ENCODE measurements around the gene SDHB. TPM values are rescaled to one million over a fixed set of nuclear protein-coding genes. Genes with fewer than 3 reads are reported as not detected.

SDHB gene
- total RNA-seq, 1 experiment from 2014 or later = 336 TPM

DNA sequence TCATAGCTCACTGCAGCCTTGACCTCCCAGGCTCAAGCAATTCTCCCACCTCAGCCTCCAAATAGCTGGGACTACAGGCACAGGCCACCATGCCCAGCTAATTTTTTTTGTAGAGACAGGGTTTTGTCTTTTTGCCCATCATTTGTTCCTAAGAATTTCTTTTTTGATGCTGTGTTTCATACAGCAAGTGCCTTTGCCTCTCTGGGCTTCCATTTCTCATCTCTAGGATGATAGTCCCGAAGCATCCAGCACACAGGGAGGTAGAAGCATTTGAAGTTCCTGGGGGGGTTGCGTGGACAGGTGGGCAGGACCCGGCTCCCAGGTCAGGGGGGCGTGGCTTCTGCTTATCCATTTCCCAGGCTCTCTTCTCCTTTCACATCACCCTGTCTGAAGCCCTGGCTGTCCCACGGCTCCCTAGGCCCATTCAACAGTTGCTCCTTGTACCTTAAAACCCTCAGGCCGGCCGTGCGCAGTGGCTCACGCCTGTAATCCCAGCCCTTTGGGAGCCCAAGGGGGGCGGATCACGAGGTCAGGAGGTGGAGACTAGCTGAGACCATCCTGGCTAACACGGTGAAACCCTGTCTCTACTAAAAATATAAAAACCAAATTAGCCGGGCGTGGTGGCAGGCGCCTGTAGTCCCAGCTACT, 45.5 kb downstream of the SDHB start:
- intact Hi-C loops (cut with micrococcal nuclease) = no loop called here
- no peak overlapping the region for H3K9ac ChIP-seq (ENCODE audit: low read length)
- TF ChIP-seq EZH2 (IDR thresholded peaks at IDR 0.05; ENCODE audit: low read length, unreplicated experiment) = no peak
- no peak for TF ChIP-seq EZH2phosphoT487 (IDR thresholded peaks at IDR 0.05; ENCODE audit: borderline replicate concordance, low read length)
- TF ChIP-seq CTCF (conservative IDR thresholded peaks at IDR 0.05; ENCODE audit: low read depth, low read length) = no peak
- no peaks in the 10 kb centered on the region for H3F3A ChIP-seq (ENCODE audit: low read length, unreplicated experiment)
- peaks cover 24% of the 10 kb centered on the region for H3K4me1 ChIP-seq (ENCODE audit: insufficient read depth, low read length)
- no peaks in the 10 kb centered on the region for H3K9me3 ChIP-seq (ENCODE audit: low read length)
- no peak overlapping the region for H3K4me3 ChIP-seq (ENCODE audit: low read length)
- no peak for DNase-seq
- ChIA-PET CTCF (interaction anchor here (0.6 kb wide), 1 partner anchor 78 kb away, joined by 4 read pairs; no protein-coding TSS in a partner anchor), POLR2A (ENCODE audit: unreplicated experiment) (no interaction called here)
- no peak overlapping the region for H2AFZ ChIP-seq (ENCODE audit: low read length)
- no TSS peak for BruUV-seq (replicated peaks)
- H3K79me2 ChIP-seq (ENCODE audit: low read length) = peaks cover 12% of the 10 kb centered on the region; the same call in 1 of the 2 replicates
- H4K20me1 ChIP-seq (ENCODE audit: low read length) = peaks cover 6% of the 10 kb centered on the region
- ATAC-seq = no peak
- H3K27me3 ChIP-seq (ENCODE audit: low read length) = no peaks in the 10 kb centered on the region
- no peak overlapping the region for H3K27ac ChIP-seq (ENCODE audit: low read length)
- no peaks in the 10 kb centered on the region for H3K9me2 ChIP-seq (replicated peaks; ENCODE audit: low read length)
- H3K4me2 ChIP-seq (ENCODE audit: low read length) = no peak overlapping the region
- H3K36me3 ChIP-seq (ENCODE audit: low read depth, low read length) = no peaks in the 10 kb centered on the region; the same call in 1 of the 2 replicates

GRCh38 chr1:17007121-17007520, 46.7 kb downstream of the SDHB start:
- ATAC-seq (no peak), DNase-seq (no peak)
- H3K36me3 ChIP-seq (ENCODE audit: low read depth, low read length) = peaks cover 8% of the 10 kb centered on the region; the same call in 1 of the 2 replicates
- no peak overlapping the region for H3K4me3 ChIP-seq (ENCODE audit: low read length)
- H3K27me3 ChIP-seq (ENCODE audit: low read length) = no peaks in the 10 kb centered on the region
- H4K20me1 ChIP-seq (ENCODE audit: low read length) = peaks cover 6% of the 10 kb centered on the region
- no peak overlapping the region for H2AFZ ChIP-seq (ENCODE audit: low read length)
- H3F3A ChIP-seq (ENCODE audit: low read length, unreplicated experiment) = no peaks in the 10 kb centered on the region
- H3K9me3 ChIP-seq (ENCODE audit: low read length) = no peaks in the 10 kb centered on the region
- CTCF ChIA-PET = no interaction called here
- POLR2A ChIA-PET (ENCODE audit: unreplicated experiment) = no interaction called here
- no peak overlapping the region for H3K27ac ChIP-seq (ENCODE audit: low read length)
- H3K4me1 ChIP-seq (ENCODE audit: insufficient read depth, low read length) = peaks cover 30% of the 10 kb centered on the region
- no TSS peak for BruUV-seq (replicated peaks)
- H3K9ac ChIP-seq (ENCODE audit: low read length) = no peak overlapping the region
- H3K4me2 ChIP-seq (ENCODE audit: low read length) = no peak overlapping the region
- intact Hi-C loops (cut with micrococcal nuclease) = no loop called here
- no peaks in the 10 kb centered on the region for H3K9me2 ChIP-seq (replicated peaks; ENCODE audit: low read length)
- peaks cover 12% of the 10 kb centered on the region; the same call in 1 of the 2 replicates for H3K79me2 ChIP-seq (ENCODE audit: low read length)
- TF ChIP-seq EZH2 (IDR thresholded peaks at IDR 0.05; ENCODE audit: low read length, unreplicated experiment) (no peak), EZH2phosphoT487 (IDR thresholded peaks at IDR 0.05; ENCODE audit: borderline replicate concordance, low read length) (no peak), CTCF (conservative IDR thresholded peaks at IDR 0.05; ENCODE audit: low read depth, low read length) (no peak)

DNA sequence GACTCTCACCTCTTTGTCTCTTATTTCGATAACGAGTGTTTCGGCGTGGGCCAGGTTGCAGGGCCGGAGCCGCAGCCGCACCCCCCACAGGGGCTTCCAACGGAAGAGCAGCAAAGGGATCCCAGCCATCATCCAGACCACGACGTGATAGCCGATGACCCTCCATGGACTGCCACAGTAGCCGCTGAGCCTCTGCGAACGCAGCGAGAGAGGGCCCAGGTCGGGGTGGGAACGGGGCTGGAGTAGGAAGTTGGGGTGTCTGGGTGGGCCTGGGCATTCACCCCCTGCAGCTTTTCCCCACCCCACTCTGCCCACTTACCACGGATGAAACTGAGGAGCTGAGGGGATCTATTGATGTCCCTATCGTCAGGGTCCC, 48.5 kb downstream of the SDHB start:
- H3K36me3 ChIP-seq (ENCODE audit: low read depth, low read length) = peaks cover 15% of the 10 kb centered on the region
- no TSS peak for BruUV-seq (replicated peaks)
- no peak for TF ChIP-seq EZH2phosphoT487 (IDR thresholded peaks at IDR 0.05; ENCODE audit: borderline replicate concordance, low read length)
- no peak for TF ChIP-seq CTCF (conservative IDR thresholded peaks at IDR 0.05; ENCODE audit: low read depth, low read length)
- no peak for TF ChIP-seq EZH2 (IDR thresholded peaks at IDR 0.05; ENCODE audit: low read length, unreplicated experiment)
- no peak overlapping the region for H3K4me2 ChIP-seq (ENCODE audit: low read length)
- DNase-seq (no peak), ATAC-seq (no peak)
- peaks cover 3% of the 10 kb centered on the region; the same call in 1 of the 2 replicates for H3K79me2 ChIP-seq (ENCODE audit: low read length)
- no peak overlapping the region for H3K9ac ChIP-seq (ENCODE audit: low read length)
- H3K27ac ChIP-seq (ENCODE audit: low read length) = no peak overlapping the region
- no peak overlapping the region for H3K4me3 ChIP-seq (ENCODE audit: low read length)
- CTCF ChIA-PET = no interaction called here
- peaks cover 6% of the 10 kb centered on the region for H4K20me1 ChIP-seq (ENCODE audit: low read length)
- intact Hi-C loops (cut with micrococcal nuclease) = no loop called here
- no peaks in the 10 kb centered on the region for H3F3A ChIP-seq (ENCODE audit: low read length, unreplicated experiment)
- peaks cover 22% of the 10 kb centered on the region for H3K4me1 ChIP-seq (ENCODE audit: insufficient read depth, low read length)
- no peaks in the 10 kb centered on the region for H3K9me3 ChIP-seq (ENCODE audit: low read length)
- H3K27me3 ChIP-seq (ENCODE audit: low read length) = no peaks in the 10 kb centered on the region
- POLR2A ChIA-PET (ENCODE audit: unreplicated experiment) = no interaction called here
- no peak overlapping the region for H2AFZ ChIP-seq (ENCODE audit: low read length)
- H3K9me2 ChIP-seq (replicated peaks; ENCODE audit: low read length) = no peaks in the 10 kb centered on the region
